ENCODE data around the gene SIAH1.
"Not testable (repeated sequence)": the region's sequence is repeated elsewhere in the genome, so short reads cannot be mapped to it uniquely, and the experiment has no call there.

SIAH1 gene

GRCh38 chr16:48317614-48318315 lies 67.4 kb downstream of the SIAH1 start:
- no peak overlapping the region for H3K4me3 ChIP-seq (ENCODE audit: low read depth, low read length)
- H3K4me1 ChIP-seq (ENCODE audit: control insufficient read depth, insufficient read depth, low read length) = peaks cover 4% of the 10 kb centered on the region
- H3K9ac ChIP-seq (ENCODE audit: low read depth, low read length) = no peak overlapping the region
- H3K36me3 ChIP-seq (ENCODE audit: control insufficient read depth, insufficient read depth, low read length) = no peaks in the 10 kb centered on the region
- H3K27me3 ChIP-seq (ENCODE audit: control insufficient read depth, insufficient read depth, low read length) = no peaks in the 10 kb centered on the region
- no peaks in the 10 kb centered on the region for H3K9me3 ChIP-seq (ENCODE audit: control insufficient read depth, insufficient read depth, low read length)

- Histone ChIP-seq H3K9ac (ENCODE audit: low read depth, low read length) (no peak overlapping the region), H3K4me1 (ENCODE audit: control insufficient read depth, insufficient read depth, low read length) (peaks cover 4% of the 10 kb centered on the region), H3K4me3 (ENCODE audit: low read depth, low read length) (no peak overlapping the region), H3K9me3 (ENCODE audit: control insufficient read depth, insufficient read depth, low read length) (no peaks in the 10 kb centered on the region), H3K27me3 (ENCODE audit: control insufficient read depth, insufficient read depth, low read length) (no peaks in the 10 kb centered on the region), H3K36me3 (ENCODE audit: control insufficient read depth, insufficient read depth, low read length) (no peaks in the 10 kb centered on the region)
These were observed 68.2 kb downstream of the SIAH1 start for GRCh38 chr16:48317026-48317425.

DNA sequence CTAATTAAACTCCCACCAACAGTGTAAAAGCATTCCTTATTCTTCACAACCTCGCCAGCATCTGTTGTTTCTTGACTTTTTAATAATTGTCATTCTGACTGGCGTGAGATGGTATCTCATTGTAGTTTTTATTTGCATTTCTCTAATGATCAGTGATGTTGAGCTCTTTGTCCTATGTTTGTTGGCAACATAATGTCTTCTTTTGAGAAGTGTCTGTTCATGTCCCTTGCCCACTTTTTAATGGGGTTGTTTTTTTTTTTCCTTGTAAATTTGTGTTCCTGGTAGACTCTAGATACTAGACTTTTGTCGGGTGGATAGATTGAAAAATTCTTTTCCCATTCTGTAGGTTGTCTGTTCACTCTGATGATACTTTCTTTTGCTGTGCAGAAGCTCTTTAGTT lies 71.3 kb downstream of the SIAH1 start:
- not testable (repeated sequence) for H3K4me1 ChIP-seq (ENCODE audit: control insufficient read depth, insufficient read depth, low read length); H3K27me3 ChIP-seq (ENCODE audit: control insufficient read depth, insufficient read depth, low read length); H3K36me3 ChIP-seq (ENCODE audit: control insufficient read depth, insufficient read depth, low read length); H3K9me3 ChIP-seq (ENCODE audit: control insufficient read depth, insufficient read depth, low read length); H3K4me3 ChIP-seq (ENCODE audit: low read depth, low read length); H3K9ac ChIP-seq (ENCODE audit: low read depth, low read length)

- no peak overlapping the region for H3K9ac ChIP-seq (ENCODE audit: low read depth, low read length)
- no peaks in the 10 kb centered on the region for H3K27me3 ChIP-seq (ENCODE audit: control insufficient read depth, insufficient read depth, low read length)
- no peak overlapping the region for H3K4me3 ChIP-seq (ENCODE audit: low read depth, low read length)
- H3K4me1 ChIP-seq (ENCODE audit: control insufficient read depth, insufficient read depth, low read length) = no peaks in the 10 kb centered on the region
- H3K9me3 ChIP-seq (ENCODE audit: control insufficient read depth, insufficient read depth, low read length) = no peaks in the 10 kb centered on the region
- peaks cover 2% of the 10 kb centered on the region for H3K36me3 ChIP-seq (ENCODE audit: control insufficient read depth, insufficient read depth, low read length)
These were observed 74.1 kb downstream of the SIAH1 start for GRCh38 chr16:48310908-48311641.
